SJCRH30 (cell line): ENCODE data around the gene SYT15. TPM values are rescaled to one million over a fixed set of nuclear protein-coding genes. Genes with fewer than 3 reads are reported as not detected.
A peak's percentile ranks its signal among the peaks of the same experiment; 100 is the strongest.
"Not testable (repeated sequence)": the region's sequence is repeated elsewhere in the genome, so short reads cannot be mapped to it uniquely, and the experiment has no call there.

Experiments
- DNase-seq, 2 experiments: peaks; one replicate each; pipeline ENCODE4 v3.0.0-alpha.2; 2015 to 2020
- H3K27ac ChIP-seq: fragments of 250-450 bp; sonication (Bioruptor Pico); 2 replicates; pipeline ENCODE4 v1.5.1; 2020; ENCODE audit warnings: mild to moderate bottlenecking, moderate library complexity
- H3K27me3 ChIP-seq: fragments of 250-450 bp; sonication (Bioruptor Pico); 2 replicates; pipeline ENCODE4 v1.5.1; 2020; ENCODE audit warnings: mild to moderate bottlenecking, moderate library complexity
- H3K36me3 ChIP-seq: fragments of 250-450 bp; sonication (Bioruptor Pico); 2 replicates; pipeline ENCODE4 v1.5.1; 2020; ENCODE audit warnings: mild to moderate bottlenecking, moderate library complexity
- H3K4me1 ChIP-seq: fragments of 250-450 bp; sonication (Bioruptor Pico); 2 replicates; pipeline ENCODE4 v1.5.1; 2020; ENCODE audit warnings: mild to moderate bottlenecking, moderate library complexity
- H3K4me3 ChIP-seq: fragments of 250-450 bp; sonication (Bioruptor Pico); 2 replicates; pipeline ENCODE4 v1.5.1; 2020; ENCODE audit warnings: mild to moderate bottlenecking, moderate library complexity
- H3K9me3 ChIP-seq: fragments of 250-450 bp; sonication (Bioruptor Pico); replicated peaks from 2 replicates; pipeline ENCODE4 v1.5.1; 2020; ENCODE audit warnings: mild to moderate bottlenecking, moderate library complexity
- total RNA-seq: library from RNA; depleted of rRNA; stranded (reverse); fragments of >200 nt; shearing (Covaris generic); gene quantifications from 2 replicates; pipeline ENCODE4 v1.2.3, GENCODE V29; 2014; rRNA removed

Gene SYT15
- total RNA-seq, 1 experiment from 2014 or later, result not detected

- DNase-seq, H3K4me3 ChIP-seq, H3K36me3 ChIP-seq, H3K27ac ChIP-seq, H3K9me3 ChIP-seq, H3K4me1 ChIP-seq, H3K27me3 ChIP-seq: not testable (repeated sequence)
These were observed 55.8 kb downstream of the SYT15 start for GRCh38 chr10:46634698-46635097.

- H3K36me3 ChIP-seq, H3K4me1 ChIP-seq, DNase-seq, H3K27me3 ChIP-seq, H3K27ac ChIP-seq, H3K9me3 ChIP-seq: not testable (repeated sequence)
- H3K4me3 ChIP-seq, result peak overlapping the region; percentile 48
These were observed 56.5 kb downstream of the SYT15 start for GRCh38 chr10:46635364-46635959.

GRCh38 chr10:46640005-46640404 is 61.1 kb downstream of the SYT15 start:
- H3K27ac ChIP-seq, DNase-seq, H3K27me3 ChIP-seq, H3K4me1 ChIP-seq, H3K4me3 ChIP-seq, H3K36me3 ChIP-seq, H3K9me3 ChIP-seq: not testable (repeated sequence)

Other genes starting within 250 kb of the SYT15 start
- gene ANXA8L1, start 203.4 kb upstream of the SYT15 start, total RNA-seq, result not detected in 2 replicates
- gene NPY4R, start 113.2 kb upstream of the SYT15 start, total RNA-seq, result not detected in 2 replicates
- gene GPRIN2, start 22.5 kb upstream of the SYT15 start, total RNA-seq, result not detected in 2 replicates